Progenitor cell of endocrine pancreas (in vitro differentiated cells): ENCODE data around the gene TMEM272. TPM values are rescaled to one million over a fixed set of nuclear protein-coding genes. Genes with fewer than 3 reads are reported as not detected.

Experiments
- DNase-seq: peaks from one replicate; pipeline ENCODE4 v3.0.0; 2021; ENCODE audit warnings: low spot score; ENCODE audit not compliant: unreplicated experiment
- H3K27ac Mint-ChIP-seq: 2 replicates; pipeline ENCODE4 v1.8.0; 2021; ENCODE audit warnings: mild to moderate bottlenecking, moderate library complexity, mixed read lengths
- H3K27me3 Mint-ChIP-seq: 2 replicates; pipeline ENCODE4 v1.8.0; 2021; ENCODE audit warnings: mixed read lengths
- H3K36me3 Mint-ChIP-seq: 2 replicates; pipeline ENCODE4 v1.8.0; 2022; ENCODE audit warnings: mixed read lengths; ENCODE audit not compliant: insufficient read depth
- H3K4me1 Mint-ChIP-seq: 2 replicates; pipeline ENCODE4 v1.8.0; 2021; ENCODE audit warnings: low read depth, mixed read lengths
- H3K4me3 Mint-ChIP-seq: 2 replicates; pipeline ENCODE4 v1.8.0; 2021; ENCODE audit warnings: low read depth, mild to moderate bottlenecking, moderate library complexity, mixed read lengths
- H3K9me3 Mint-ChIP-seq: 2 replicates; pipeline ENCODE4 v1.8.0; 2021; ENCODE audit warnings: low read depth, mixed read lengths
- CTCF ChIP-seq: fragments of 200-600 bp; sonication (generic); IDR thresholded peaks from one replicate; pipeline ENCODE4 v1.5.0; 2021; ENCODE audit warnings: antibody characterized with exemption, mild to moderate bottlenecking; ENCODE audit not compliant: unreplicated experiment
- total RNA-seq: library from RNA; stranded (reverse); gene quantifications from 2 replicates; pipeline ENCODE4 v1.2.1, GENCODE V29; 2021

TMEM272 gene
- total RNA-seq, 1 donor from 2014 or later = 1.5 TPM

GRCh38 chr13:51778392-51778791 is 66.6 kb downstream of the TMEM272 start:
- TF ChIP-seq CTCF = no peak
- Mint-ChIP-seq H3K27me3 (no peaks in the 10 kb centered on the region), H3K4me3 (no peak overlapping the region), H3K4me1 (peaks cover 2% of the 10 kb centered on the region), H3K36me3 (peaks cover 1% of the 10 kb centered on the region), H3K27ac (no peak overlapping the region), H3K9me3 (no peaks in the 10 kb centered on the region)
- no peak for DNase-seq

- no peak for DNase-seq
- Mint-ChIP-seq H3K27me3 (no peaks in the 10 kb centered on the region), H3K9me3 (no peaks in the 10 kb centered on the region), H3K4me1 (peaks cover 2% of the 10 kb centered on the region), H3K27ac (no peak overlapping the region), H3K4me3 (no peak overlapping the region), H3K36me3 (peaks cover 1% of the 10 kb centered on the region)
- TF ChIP-seq CTCF = no peak
Measured at GRCh38 chr13:51777921-51778320, 67.1 kb downstream of the TMEM272 start.

GRCh38 chr13:51776179-51776578 is 68.8 kb downstream of the TMEM272 start:
- no peaks in the 10 kb centered on the region for H3K27me3 Mint-ChIP-seq
- peaks cover 3% of the 10 kb centered on the region for H3K4me1 Mint-ChIP-seq
- no peak overlapping the region for H3K27ac Mint-ChIP-seq
- no peak for DNase-seq
- H3K36me3 Mint-ChIP-seq = peaks cover 1% of the 10 kb centered on the region
- no peak for TF ChIP-seq CTCF
- H3K4me3 Mint-ChIP-seq = no peak overlapping the region
- H3K9me3 Mint-ChIP-seq = no peaks in the 10 kb centered on the region

- H3K9me3 Mint-ChIP-seq = no peaks in the 10 kb centered on the region
- H3K4me1 Mint-ChIP-seq = peaks cover 8% of the 10 kb centered on the region
- no peak overlapping the region for H3K27ac Mint-ChIP-seq
- DNase-seq = no peak
- TF ChIP-seq CTCF = no peak
- H3K27me3 Mint-ChIP-seq = no peaks in the 10 kb centered on the region
- H3K36me3 Mint-ChIP-seq = no peaks in the 10 kb centered on the region
- H3K4me3 Mint-ChIP-seq = no peak overlapping the region
Measured at GRCh38 chr13:51773515-51773914, 71.5 kb downstream of the TMEM272 start.

- no peak for TF ChIP-seq CTCF
- Mint-ChIP-seq H3K4me3 (no peak overlapping the region), H3K27ac (no peak overlapping the region), H3K36me3 (peaks cover 3% of the 10 kb centered on the region), H3K9me3 (no peaks in the 10 kb centered on the region), H3K4me1 (peaks cover 8% of the 10 kb centered on the region), H3K27me3 (no peaks in the 10 kb centered on the region)
- DNase-seq = no peak
Measured at GRCh38 chr13:51772781-51773180, 72.2 kb downstream of the TMEM272 start.

GRCh38 chr13:51772105-51772455 is 72.9 kb downstream of the TMEM272 start:
- peaks cover 3% of the 10 kb centered on the region for H3K36me3 Mint-ChIP-seq
- H3K9me3 Mint-ChIP-seq = no peaks in the 10 kb centered on the region
- H3K27ac Mint-ChIP-seq = no peak overlapping the region
- H3K4me3 Mint-ChIP-seq = no peak overlapping the region
- no peak for DNase-seq
- H3K4me1 Mint-ChIP-seq = peaks cover 9% of the 10 kb centered on the region
- no peak for TF ChIP-seq CTCF
- no peaks in the 10 kb centered on the region for H3K27me3 Mint-ChIP-seq
